CD4-positive, alpha-beta T cell (primary cell): ENCODE measurements around the gene NUP35. TPM values are rescaled to one million over a fixed set of nuclear protein-coding genes. Genes with fewer than 3 reads are reported as not detected.

Source experiments
- ATAC-seq: fragments of 200-7000 bp; cut with Tn5 transposase; one replicate; pipeline ENCODE4 v1.10.0; 2022; ENCODE audit warnings: mild to moderate bottlenecking; ENCODE audit not compliant: poor library complexity
- CTCF ChIA-PET: fragments of 350-600 bp; sonication (Branson Sonifier 250); formaldehyde crosslinking; loops from one replicate; lab custom pipeline; 2021; ENCODE audit warnings: antibody characterized with exemption, inconsistent platforms; lab: Charles Lee
- POLR2A ChIA-PET: fragments of 350-600 bp; sonication (Branson Sonifier 250); formaldehyde crosslinking; loops from one replicate; lab custom pipeline; 2021; ENCODE audit warnings: antibody characterized with exemption, inconsistent platforms; lab: Charles Lee
- DNase-seq, 14 experiments: peaks; one replicate each; pipeline ENCODE4 v3.0.0-alpha.2; 2013 to 2020; ENCODE audit warnings: mixed read lengths in 2 of 14
- H3K27ac ChIP-seq, 2 donors: one replicate each; pipeline versions ENCODE4 v1.5.1 to v1.7.0; 2013; ENCODE audit warnings: low read length in 2 of 2, low read depth in 1 of 2, mild to moderate bottlenecking in 1 of 2
- H3K27me3 ChIP-seq, 2 experiments: 1 replicate in 1 of 2; 2 replicates in 1 of 2; pipeline versions ENCODE4 v1.6.1 to v1.7.0; 2013; ENCODE audit warnings: low read length in 2 of 2, control low read depth in 1 of 2, mild to moderate bottlenecking in 1 of 2, moderate library complexity in 1 of 2; ENCODE audit not compliant: insufficient read depth in 2 of 2, control insufficient read depth in 1 of 2
- H3K36me3 ChIP-seq: one replicate; pipeline ENCODE4 v1.6.1; 2013; ENCODE audit warnings: low read length, control low read depth; ENCODE audit not compliant: insufficient read depth
- H3K4me1 ChIP-seq: one replicate; pipeline ENCODE4 v1.6.1; 2013; ENCODE audit warnings: low read length, control low read depth; ENCODE audit not compliant: insufficient read depth
- H3K4me3 ChIP-seq: one replicate; pipeline ENCODE4 v1.5.1; 2013; ENCODE audit warnings: mild to moderate bottlenecking, low read length, moderate library complexity
- H3K9me3 ChIP-seq, 2 experiments: 1 replicate in 1 of 2; 2 replicates in 1 of 2; pipeline versions ENCODE4 v1.6.1 to v1.7.0; 2013; ENCODE audit warnings: low read length in 2 of 2, mild to moderate bottlenecking in 2 of 2, control low read depth in 1 of 2, moderate library complexity in 1 of 2; ENCODE audit not compliant: control insufficient read depth in 1 of 2, insufficient read depth in 1 of 2
- H3K27ac Mint-ChIP-seq: one replicate; pipeline ENCODE4 v1.8.0; 2020; ENCODE audit warnings: mixed read lengths
- H3K27me3 Mint-ChIP-seq: one replicate; pipeline ENCODE4 v1.8.0; 2021; ENCODE audit warnings: mixed read lengths
- H3K36me3 Mint-ChIP-seq: one replicate; pipeline ENCODE4 v1.8.0; 2021; ENCODE audit warnings: low read depth, mixed read lengths
- H3K4me1 Mint-ChIP-seq: one replicate; pipeline ENCODE4 v1.8.0; 2021; ENCODE audit warnings: low read depth, mixed read lengths
- H3K4me3 Mint-ChIP-seq: one replicate; pipeline ENCODE4 v1.8.0; 2020; ENCODE audit warnings: mild to moderate bottlenecking, mixed read lengths
- H3K9me3 Mint-ChIP-seq: one replicate; pipeline ENCODE4 v1.8.0; 2020; ENCODE audit warnings: mixed read lengths
- CTCF ChIP-seq: fragments of 200-600 bp; IDR thresholded peaks from one replicate; pipeline ENCODE4 v1.8.0; 2022; ENCODE audit warnings: antibody characterized with exemption, mild to moderate bottlenecking
- intact Hi-C, 2 experiments: fragments of 100-400 bp; cut with DNase I in 1 of 2; cut with micrococcal nuclease in 1 of 2; formaldehyde crosslinking; loops; one replicate each; pipeline versions ENCODE4 v1.15.1 to v1.9.0; 2023 to 2025; cut with DNase I, micrococcal nuclease
- total RNA-seq, 174 experiments: library from RNA in 2 of 174; stranded (reverse) in 2 of 174; gene quantifications; one replicate each; pipeline ENCODE4 v1.2.3 and lab custom pipeline; 2021 to 2026

NUP35 gene
- total RNA-seq, 2 experiments from 2014 or later = 12.5 to 13.1 TPM

DNA sequence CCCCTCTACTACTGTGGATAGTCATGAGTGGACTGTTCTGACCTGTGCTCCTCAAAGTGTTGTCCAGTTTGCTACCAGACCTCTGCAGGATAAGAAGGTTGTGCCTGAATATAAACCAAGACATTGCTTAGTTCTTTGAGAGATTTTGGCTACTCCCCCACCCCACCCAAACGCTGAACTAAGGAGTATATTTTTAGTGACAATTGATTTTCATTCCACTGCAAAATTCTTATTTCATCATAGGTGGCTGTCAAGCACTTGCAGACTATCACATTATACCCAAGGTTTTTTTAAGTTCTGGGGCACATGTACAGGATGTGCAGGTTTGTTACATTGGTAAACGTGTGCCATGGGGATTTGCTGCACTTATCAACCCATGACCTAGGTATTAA lies 32.3 kb upstream of the NUP35 start:
- no peaks in the 10 kb centered on the region for H3K36me3 ChIP-seq
- no peak overlapping the region for H3K27ac ChIP-seq
- ChIA-PET POLR2A (no interaction called here), CTCF (no interaction called here)
- ATAC-seq = no peak
- Mint-ChIP-seq H3K27me3 (no peaks in the 10 kb centered on the region), H3K4me1 (no peaks in the 10 kb centered on the region), H3K27ac (no peak overlapping the region), H3K36me3 (no peaks in the 10 kb centered on the region), H3K9me3 (no peaks in the 10 kb centered on the region), H3K4me3 (no peak overlapping the region)
- H3K4me1 ChIP-seq = no peaks in the 10 kb centered on the region
- H3K9me3 ChIP-seq = no peaks in the 10 kb centered on the region
- intact Hi-C loops = loop anchor here in 1 of 2 experiments (5.0 kb wide), 1 partner anchor 425 kb away; no protein-coding TSS in a partner anchor
- TF ChIP-seq CTCF = no peak
- DNase-seq = no peak
- no peaks in the 10 kb centered on the region for H3K27me3 ChIP-seq
- H3K4me3 ChIP-seq = no peak overlapping the region

GRCh38 chr2:183093857-183094657 lies 30.2 kb upstream of the NUP35 start:
- H3K27ac ChIP-seq = no peak overlapping the region
- Mint-ChIP-seq H3K27ac (no peak overlapping the region), H3K27me3 (no peaks in the 10 kb centered on the region), H3K9me3 (no peaks in the 10 kb centered on the region), H3K4me1 (no peaks in the 10 kb centered on the region), H3K4me3 (no peak overlapping the region), H3K36me3 (no peaks in the 10 kb centered on the region)
- DNase-seq (peak in 1 of 14 experiments; percentile 14), ATAC-seq (no peak)
- no peaks in the 10 kb centered on the region for H3K27me3 ChIP-seq
- no peaks in the 10 kb centered on the region for H3K4me1 ChIP-seq
- TF ChIP-seq CTCF = peak; percentile 22
- H3K4me3 ChIP-seq = no peak overlapping the region
- CTCF ChIA-PET = interaction anchor here (0.5 kb wide), 1 partner anchor 18 kb away, joined by 3 read pairs; no protein-coding TSS in a partner anchor
- no peaks in the 10 kb centered on the region for H3K9me3 ChIP-seq
- intact Hi-C loops = loop anchor here in 1 of 2 experiments (5.0 kb wide), 1 partner anchor 427 kb away; no protein-coding TSS in a partner anchor
- POLR2A ChIA-PET = interaction anchor here (0.7 to 0.9 kb wide), 2 partner anchors 16 to 31 kb away, joined by 3 read pairs; partner anchors contain the start of gene DUSP19
- no peaks in the 10 kb centered on the region for H3K36me3 ChIP-seq

- peaks cover 28% of the 10 kb centered on the region for H3K27me3 Mint-ChIP-seq
- intact Hi-C loops = no loop called here
Measured at GRCh38 chr2:183105402-183106134, 18.7 kb upstream of the NUP35 start.

More at GRCh38 chr2:183105402-183106134, 18.7 kb upstream of the NUP35 start:
- H3K27ac Mint-ChIP-seq = no peak overlapping the region
- no peaks in the 10 kb centered on the region for H3K36me3 Mint-ChIP-seq
- no peaks in the 10 kb centered on the region for H3K9me3 ChIP-seq
- peaks cover 3 to 5% of the 10 kb centered on the region in 2 experiments for H3K27me3 ChIP-seq
- TF ChIP-seq CTCF = no peak
- no peaks in the 10 kb centered on the region for H3K9me3 Mint-ChIP-seq
- no peak overlapping the region for H3K4me3 Mint-ChIP-seq
- CTCF ChIA-PET = no interaction called here
- no peak overlapping the region for H3K27ac ChIP-seq
- POLR2A ChIA-PET = no interaction called here
- DNase-seq (no peak), ATAC-seq (no peak)
- H3K36me3 ChIP-seq = no peaks in the 10 kb centered on the region
- H3K4me1 Mint-ChIP-seq = no peaks in the 10 kb centered on the region
- H3K4me1 ChIP-seq = no peaks in the 10 kb centered on the region
- H3K4me3 ChIP-seq = no peak overlapping the region
